ENCODE measurements around the gene WNK2.
A peak's percentile ranks its signal among the peaks of the same experiment; 100 is the strongest.
"Not testable (repeated sequence)": the region's sequence is repeated elsewhere in the genome, so short reads cannot be mapped to it uniquely, and the experiment has no call there.

Gene WNK2

DNA sequence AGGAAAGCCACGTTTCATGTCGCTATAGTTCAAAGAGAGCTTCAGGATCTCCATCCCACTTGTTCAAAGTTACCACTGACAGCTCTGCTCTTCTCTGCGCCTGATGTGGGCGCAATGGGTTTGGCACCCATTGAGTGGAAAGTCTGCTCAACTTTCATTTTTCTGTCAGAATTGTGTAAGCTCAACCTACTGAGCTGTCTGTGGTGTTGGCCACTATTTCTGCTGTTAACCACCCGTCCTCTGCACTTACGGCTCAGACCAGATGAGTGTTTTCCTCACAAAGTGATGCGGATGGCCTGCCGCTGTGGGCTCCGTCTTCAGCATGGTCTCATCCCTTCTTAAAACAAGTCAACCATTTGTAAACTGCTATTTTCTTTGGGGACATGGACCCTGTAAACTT, 131.2 kb downstream of the WNK2 start:
- no peak for DNase-seq

DNA sequence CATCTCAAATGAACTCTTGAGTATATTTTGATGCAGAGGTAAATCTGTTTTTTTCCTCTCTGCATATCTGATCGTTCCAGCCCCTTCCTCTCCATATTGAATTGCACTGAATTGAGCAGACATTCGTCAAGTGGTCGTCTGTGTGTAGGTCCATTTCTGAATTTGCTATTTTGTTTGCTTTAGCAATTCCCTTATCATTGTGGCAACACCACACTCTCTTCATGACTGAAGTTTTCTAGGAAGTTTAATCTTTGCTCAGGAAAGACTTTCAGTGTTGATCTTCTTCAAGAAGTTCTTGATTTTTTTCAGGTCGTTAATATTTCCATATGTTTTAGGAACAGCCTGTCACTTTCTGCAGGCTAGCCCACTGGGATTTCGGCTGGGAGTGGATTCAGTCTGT, 132.0 kb downstream of the WNK2 start:
- no peak for DNase-seq

DNA sequence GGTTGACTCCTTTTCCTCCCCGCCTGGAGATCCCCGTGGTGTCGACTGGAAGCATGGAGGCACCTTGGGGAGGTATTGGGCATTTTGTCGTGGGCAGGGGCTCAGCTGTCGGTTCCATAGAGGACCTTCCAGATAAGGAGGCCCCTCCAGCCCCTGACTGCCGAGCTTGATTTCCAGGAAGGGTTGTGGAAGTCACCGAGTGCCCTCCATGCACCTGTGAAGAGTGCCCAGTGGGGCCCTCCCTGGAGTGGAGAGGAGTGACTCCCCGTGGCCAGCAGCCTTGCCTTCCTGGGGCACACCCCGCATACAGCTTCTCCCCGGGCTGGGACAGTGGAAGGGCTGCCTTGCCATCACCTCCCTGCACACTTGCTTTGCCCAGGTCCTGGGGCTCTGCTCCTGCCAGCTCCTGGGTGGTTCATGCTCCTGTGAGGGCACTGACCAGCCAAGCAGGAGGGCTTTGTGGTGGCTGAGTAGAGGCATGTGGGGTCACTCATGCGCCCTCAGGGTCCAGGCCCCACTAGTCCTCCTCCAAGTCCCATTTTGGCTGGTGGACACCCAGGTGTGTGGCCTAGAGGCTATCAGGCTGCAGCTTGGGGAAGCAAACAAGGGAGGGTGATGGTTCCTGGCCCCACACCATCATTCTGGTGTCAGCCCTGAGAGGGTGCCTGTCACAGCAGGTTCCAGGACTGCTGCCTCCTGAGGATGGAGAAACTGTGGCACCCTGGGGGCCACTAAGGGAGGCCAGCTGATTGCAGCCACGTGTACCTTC, 133.0 kb downstream of the WNK2 start:
- no peak for DNase-seq

DNA sequence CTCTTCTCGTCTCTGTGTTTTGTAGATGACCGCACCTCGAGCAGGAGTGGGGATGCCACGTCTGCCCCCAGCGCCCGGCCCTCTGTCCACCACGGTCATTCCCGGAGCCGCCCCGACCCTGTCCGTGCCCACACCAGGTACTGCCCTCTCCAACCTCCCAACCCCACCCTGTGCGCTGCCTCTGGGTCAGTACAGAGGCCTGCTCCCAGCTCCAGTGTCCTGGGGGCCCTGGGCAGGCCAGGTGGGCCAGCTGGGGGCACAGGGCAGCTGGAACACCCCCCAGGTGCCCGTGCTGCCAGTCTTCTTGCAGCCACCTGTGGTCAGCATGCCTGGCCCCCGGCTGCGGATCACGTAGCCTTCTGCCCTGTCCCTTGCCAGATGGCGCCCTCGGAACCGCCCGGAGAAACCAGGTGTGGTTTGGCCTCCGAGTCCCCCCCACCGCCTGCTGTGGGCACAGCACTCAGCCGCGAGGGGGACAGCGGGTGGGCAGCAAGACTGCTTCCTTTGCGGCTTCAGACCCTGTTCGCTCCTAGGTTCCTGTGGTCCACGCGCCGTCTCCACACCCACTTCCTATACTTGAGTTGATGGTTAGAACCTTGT, 133.7 kb downstream of the WNK2 start:
- DNase-seq = peak in 1 of 2 experiments; percentile 13

DNA sequence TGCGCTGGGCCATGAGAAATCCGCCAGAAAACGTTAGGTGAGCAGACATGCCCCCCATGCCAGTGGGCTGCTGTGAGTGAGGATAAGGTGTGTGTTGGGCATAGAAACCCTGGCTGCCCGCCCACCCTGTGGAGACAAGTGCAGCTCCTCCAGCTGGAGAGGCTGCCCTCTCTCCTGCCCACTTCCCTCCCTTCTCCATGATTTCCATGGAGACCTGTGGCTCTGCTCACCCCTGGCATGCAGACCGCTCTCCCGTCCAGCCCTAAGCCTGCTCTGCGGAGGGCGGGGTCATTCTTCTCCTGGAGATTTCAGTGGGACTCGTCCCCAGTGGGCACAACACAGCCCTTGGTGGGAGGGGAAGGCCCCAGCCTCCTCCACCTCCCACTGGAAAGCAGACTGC, 134.5 kb downstream of the WNK2 start:
- DNase-seq = no peak

DNA sequence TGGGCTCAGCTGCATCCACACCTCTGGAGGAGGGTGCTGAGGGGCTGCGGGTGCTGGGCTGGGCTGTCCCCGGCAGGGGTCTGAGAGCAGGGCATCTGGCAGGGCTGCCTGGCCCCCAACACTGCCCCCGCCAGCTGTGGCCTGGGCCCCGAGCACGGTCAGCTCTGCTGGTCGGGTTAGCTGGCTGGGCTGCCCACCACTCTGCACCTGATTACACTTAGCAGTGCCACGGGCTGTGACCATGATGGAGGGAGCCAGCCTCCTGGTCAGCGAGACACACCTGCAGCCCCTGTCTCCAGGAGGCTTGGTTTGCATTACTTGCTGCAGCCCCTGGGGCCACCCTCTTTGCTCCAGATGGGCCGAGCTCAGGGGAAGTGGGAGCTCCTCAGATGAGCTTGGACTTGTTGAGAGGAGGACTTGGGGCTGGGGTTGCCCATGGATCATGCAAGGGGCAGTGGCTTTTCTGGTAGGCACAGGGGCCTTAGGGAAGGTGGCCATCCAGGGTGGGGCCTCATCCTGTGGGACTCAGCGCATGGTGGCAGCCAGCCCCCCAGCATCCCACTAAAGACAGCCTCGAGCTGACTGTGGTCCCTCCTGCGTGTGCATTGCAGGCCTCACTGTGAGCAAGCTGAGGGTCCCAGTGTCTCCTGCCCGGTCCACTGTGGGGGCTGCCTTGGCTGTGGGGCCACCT, 135.5 kb downstream of the WNK2 start:
- DNase-seq = peak in 1 of 2 experiments; percentile 16

DNA sequence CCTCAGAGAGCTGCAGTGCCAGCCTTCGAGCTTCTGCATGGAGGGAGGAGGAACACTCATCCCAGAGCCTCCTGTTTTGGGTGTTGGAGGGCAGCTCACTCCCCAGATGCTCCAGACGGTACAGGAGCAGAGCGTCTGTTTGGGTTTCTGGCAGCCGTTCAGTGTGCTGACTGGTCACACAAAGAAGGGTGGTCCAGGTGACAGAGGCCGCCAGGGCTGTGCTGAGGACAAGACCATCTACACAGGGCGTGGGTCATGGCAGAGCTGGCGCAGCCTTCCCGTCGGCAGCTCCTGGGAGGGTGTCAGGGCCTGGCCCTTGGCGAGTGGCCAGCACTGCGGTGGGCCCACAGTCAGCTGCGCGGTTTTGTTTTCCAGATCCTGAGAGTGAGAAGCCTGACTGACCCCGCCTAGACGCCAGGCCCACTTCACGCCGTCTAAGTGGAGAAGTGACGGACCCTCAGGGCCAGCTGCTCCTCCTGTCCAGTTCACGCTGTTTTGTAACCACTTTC, 136.1 kb downstream of the WNK2 start:
- DNase-seq = no peak

DNA sequence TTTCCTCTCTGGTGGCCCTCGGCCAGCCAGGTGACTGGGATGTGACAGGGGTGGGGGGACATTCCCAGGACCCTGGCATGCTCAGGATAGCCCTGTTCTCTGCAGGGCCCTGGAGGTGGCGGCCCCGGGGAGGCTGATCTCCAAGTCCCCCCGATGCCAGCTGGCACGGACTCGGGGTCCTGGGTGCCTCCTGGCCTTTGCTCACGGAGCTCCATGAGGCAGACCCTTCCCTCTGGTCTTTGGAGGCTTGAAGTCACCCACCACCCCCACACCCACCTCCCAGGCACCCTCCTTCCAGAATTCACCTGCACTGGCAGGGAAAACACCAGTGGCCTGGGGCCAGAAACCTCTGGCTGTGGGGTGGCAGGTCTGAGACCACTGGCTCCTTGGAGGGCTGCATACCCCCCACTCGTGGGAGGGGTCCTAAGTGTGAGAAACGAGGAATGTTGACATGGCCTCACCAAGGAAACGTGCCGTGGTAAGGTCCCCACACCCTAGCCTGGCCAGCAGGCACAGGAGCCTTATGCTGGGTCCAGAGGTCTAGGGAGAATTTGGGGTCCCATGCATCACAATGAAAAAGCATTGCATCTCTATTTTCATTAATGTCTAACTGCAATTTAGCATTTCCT, 136.8 kb downstream of the WNK2 start:
- no peak for DNase-seq

DNA sequence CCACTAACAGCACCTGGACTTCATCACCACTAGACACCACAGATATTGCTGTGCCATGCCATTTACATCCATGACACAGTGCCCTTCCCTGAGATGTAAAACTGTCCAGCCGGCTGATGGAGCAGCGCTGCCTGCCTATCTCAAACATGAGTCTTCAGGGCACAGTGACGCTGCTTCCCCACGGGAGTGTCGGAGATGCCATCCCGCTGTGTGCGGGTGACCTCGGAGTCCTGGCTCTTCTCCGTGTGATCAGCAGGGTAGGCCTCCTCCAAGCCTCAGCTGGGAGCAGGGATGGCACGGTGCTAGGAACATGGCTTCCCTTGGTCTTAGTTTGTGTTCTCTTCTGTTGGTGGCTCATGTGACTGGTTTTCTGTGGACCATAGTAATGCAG, 137.3 kb downstream of the WNK2 start:
- DNase-seq = no peak

DNA sequence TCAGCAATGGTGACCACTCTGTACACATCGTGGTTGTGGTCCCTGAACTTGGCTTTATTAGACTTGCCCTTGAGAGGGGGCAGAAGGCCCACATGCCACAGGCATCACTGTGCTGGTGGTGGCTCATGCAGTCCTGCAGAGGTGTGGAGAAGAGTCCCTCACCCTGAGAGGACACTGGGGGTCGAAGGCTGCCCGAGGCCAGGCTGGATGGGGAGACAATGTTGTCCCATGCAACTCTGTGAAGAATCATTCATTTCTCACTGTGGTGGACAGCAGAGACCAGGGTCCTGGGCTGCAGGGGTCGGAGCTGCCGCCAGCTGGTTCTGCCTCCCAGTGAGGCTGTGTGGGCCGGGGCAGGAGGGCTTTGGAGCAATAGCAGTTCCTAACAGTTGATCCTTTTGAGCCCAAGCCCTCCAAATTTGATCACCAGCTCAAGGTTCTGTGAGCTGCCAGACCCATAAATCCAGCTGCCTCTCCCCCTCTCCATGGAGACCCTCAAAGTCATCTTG, 139.6 kb downstream of the WNK2 start:
- DNase-seq = not testable (repeated sequence)

DNA sequence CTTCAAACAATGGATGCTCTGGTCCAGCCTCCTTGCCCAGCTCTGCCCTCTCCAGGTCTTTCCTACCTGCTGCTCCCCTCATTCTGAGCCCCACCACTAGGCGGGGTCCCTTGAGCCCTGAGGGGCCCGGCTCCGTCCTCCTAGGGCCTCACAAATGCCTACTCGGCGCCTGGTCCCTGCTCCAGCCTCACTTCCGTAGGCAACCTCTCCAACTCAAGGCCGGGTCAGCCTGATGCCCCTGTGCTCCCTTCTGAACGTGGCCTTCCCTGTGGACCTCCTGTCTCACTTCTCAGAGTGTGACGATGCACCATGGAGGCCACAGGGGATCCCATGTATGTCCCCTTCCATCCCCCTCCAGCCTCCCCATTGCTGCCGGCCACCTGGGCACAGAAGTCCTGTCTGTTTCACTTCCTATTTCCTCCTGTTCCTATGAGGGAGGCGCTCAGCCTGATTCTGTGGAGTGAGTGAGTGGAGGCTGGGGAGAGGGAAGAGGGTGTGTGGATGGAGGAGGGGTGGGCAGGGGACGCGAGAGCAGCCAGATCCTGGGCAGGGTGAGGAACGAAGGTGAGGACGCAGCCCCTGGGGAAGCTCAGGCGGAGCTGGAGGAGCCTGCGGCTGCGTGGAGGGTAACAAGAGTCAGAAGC, 140.4 kb downstream of the WNK2 start:
- DNase-seq = no peak

DNA sequence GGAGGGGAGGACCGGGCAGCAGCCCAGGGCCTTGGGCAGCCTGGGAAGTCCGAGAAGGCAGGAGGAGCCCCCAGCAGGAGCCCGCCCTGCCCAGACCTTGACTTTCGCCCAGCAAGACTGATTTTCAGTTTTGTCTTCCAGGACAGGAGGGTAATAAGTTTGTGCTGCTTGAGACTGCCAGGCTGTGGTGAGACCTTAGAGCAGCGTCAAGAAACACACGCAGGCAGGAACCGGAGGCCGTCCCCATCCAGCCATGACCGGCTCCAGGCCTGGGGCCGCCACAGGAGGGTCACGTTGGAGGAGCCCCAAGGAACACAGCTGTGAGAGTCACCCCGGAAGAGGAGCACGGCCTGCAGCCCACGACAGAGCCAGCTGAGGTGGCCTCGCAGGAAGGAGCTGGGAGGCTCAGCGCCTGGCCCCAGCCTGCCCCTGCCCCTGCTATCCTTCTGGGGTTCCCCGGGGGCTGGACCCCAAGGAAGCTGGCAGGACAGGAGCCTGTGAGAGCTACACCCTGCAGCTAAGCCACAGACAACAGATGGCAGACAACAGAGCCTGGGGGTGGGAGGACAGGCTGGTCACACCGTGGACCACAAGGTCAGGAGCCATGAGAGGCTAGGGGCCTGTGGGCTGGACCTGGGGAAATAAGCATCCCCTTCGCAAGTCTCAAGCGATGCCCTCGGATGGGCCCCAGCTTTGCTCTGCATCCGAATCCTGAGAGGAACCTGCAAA, 141.5 kb downstream of the WNK2 start:
- no peak for DNase-seq

DNA sequence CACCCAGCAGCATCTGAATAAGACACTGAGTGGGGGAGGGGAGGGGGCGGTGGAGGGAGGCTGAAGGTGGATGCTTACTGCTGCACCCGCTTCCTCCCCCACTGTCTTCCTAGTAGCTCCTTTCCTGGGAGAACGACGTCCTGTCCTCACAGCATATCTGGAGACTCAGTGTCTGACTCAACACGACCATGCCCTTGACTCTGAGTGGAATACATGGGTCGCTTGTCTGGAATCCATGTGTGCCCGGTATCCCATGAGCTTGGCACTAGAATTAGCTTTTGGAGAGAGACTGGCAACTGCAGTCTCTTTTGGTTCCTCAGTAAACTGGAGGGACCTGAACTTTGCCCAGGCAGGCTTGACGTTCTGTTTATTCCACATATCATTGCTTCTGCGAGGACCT, 142.1 kb downstream of the WNK2 start:
- DNase-seq = no peak

DNA sequence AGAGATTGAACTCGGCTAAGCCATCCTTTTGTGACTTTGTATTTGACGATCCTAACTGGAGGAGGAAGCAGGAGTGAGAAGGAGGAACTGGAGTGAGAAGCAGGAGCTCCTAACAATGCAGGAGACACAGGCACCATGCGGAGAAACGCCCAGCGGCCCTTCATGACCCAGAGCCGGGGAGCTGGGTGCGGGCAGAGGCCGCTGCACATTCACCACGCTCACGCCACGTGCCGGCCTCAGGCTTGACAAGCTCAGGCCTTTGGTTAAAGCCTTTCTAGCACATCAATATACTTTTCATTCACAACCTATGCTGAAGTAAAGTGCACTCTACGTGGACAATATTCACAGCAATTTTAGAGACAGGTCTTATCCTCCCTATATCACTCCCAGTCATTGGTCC, 142.7 kb downstream of the WNK2 start:
- no peak for DNase-seq

DNA sequence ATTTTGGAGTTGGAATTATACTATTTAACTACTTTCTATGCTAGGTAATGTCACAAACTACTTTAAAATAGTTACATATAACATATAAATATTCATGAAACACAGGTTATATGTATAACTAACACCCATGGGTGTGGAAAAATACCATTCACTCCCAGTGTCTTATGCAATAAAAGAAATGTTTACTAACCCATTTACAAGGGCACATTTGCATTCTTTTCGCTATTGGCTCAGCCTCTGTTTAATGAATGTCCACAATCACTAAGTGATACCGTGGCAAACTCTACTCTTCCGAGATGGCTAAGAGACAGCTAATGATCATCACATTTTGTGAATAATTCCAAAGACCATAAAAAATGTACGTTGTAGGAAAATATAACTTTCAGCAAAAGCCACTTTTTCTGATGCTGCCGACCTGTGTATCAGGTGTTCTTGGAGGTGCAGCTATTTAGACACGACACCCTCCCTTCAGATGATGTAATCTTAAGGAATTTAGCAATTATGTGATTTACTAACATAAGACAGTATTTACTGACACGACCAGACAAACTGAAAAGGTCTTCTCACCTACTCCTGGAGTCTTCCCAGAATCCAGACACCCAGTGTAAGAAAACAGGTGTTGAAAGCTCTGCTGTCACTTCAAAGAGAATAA, 145.8 kb downstream of the WNK2 start:
- no peak for DNase-seq

DNA sequence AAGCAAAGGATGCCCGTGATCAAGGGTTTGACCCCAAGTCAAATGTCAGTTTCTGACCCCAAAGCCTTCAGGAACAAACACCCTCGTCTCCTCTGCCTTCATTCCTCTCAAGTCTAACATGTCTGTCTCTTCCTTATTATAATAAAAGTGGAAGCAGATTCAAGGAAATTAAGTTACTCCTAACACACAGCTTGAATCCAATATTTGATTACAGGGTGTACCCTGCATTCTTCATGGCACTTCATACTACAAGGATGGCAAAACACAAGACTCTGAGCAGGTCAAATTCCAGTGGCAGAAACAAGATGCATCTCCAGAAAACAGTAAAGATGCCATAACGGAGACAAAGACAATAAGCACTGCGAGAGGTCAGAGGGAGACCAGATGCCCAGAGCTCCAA, 148.4 kb downstream of the WNK2 start:
- DNase-seq = no peak

DNA sequence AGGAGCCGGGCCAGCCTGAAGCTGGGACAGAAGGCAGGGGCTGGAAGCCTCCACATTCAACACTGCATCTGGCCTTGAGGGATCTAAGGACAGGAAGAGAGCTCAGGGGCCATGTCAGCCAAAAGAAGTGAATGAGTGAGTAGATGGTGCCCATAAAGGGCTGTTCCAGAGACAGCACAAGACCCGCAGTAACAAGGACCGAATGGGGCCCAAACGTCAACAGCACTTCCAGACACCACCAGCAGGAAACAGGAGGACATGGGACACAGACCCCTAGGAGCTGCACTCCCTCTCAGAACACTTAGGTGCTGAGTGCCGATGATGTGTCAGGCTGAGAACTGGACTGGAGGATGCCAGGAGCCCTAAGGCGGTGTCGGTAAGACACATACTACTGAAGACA, 152.8 kb downstream of the WNK2 start:
- DNase-seq = no peak

DNA sequence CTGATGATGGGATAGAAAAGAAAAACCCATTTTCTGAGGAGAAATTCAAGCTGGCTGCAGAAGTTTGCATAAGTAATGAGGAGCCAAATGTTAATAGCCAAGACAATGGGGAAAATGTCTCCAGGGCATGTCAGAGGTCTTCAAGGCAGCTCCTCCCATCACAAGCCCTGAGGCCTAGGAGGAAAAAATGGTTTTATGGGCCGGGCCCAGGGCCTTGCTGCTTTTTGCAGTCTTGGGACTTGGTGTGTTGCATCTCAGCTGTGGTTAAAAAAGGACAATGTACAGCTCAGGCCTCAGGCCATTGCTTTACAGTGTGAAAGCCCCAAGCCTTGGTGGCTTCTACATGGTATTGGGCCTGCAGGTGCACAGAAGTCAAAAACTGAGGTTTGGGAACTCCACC, 154.3 kb downstream of the WNK2 start:
- DNase-seq = not testable (repeated sequence)

DNA sequence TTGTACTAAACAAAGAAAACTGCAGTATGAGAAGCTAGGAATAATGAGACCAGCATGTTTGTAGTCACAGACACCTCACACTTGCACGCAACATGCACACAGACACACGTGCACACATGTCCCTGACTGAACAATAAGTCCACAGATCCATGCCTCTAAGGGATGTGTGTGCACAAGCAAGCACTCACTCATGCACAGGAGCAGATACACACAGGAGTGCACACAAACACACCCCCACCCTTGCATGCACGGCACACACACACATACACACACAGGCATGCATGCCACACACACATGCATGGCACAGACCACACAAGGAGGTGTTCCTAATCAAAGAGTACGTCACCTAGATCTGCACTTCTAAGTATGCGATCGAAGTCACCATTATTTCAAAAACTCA, 156.2 kb downstream of the WNK2 start:
- DNase-seq = no peak

DNA sequence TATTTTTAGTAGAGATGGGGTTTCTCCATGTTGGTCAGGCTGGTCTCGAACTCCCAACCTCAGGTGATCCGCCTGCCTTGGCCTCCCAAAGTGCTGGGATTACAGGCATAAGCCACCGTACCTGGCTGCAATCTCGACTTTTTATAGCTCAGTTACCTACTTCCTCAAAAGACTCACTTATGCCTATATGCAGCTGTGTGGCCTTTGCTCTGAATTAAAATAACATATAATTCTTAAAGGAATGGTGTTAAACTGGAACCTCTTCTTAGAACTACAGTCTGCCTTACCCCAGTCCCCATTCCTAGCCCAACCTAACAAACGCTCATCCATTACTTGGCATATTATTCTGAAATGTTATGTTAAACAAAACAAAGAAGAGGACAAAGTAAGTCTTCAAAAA, 157.9 kb downstream of the WNK2 start:
- DNase-seq = not testable (repeated sequence)

DNA sequence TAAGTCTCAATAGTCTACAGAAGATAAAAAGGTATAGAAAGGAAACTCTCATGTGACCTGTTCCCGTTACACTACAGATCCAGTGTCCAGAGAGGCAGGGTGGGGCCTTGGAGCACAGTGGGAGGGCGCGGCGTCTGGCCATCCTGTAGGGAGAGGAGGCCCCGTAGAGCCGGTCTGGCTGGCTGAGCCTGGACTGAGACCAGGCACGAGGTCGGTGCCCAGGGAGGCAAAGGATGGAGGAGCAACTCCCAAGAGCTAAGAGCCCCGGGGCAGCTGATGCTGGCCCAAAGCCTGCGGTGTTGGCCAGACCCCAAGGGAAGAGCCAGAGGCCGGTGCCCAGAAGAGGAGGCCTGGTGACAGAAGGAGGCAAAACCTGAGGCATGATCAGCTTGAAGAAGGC, 158.5 kb downstream of the WNK2 start:
- not testable (repeated sequence) for DNase-seq

DNA sequence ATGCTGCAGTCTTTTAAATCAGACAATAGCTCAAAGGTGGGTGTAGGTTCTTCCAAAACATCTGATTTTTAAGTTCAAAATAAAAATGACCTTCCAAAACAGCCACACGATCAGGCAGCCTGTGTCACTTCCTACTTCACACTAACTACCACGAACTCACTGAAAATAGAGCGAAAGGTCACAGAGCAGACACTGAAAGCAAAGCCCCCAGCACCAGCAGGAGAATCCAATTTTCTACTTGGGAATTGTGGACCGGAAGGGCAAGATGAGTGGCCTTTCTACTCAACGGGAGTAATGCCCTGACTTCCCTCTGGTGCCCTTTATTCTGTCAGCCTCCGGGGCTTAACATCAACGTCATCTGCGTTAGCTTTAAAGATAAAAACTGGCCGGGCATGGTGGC, 159.7 kb downstream of the WNK2 start:
- no peak for DNase-seq

Measured in NCI-H524 (cell line).